SJSA1 (cell line): ENCODE measurements around the gene C6orf132. TPM values are rescaled to one million over a fixed set of nuclear protein-coding genes. Genes with fewer than 3 reads are reported as not detected.

Experiments used
- DNase-seq, 2 experiments: peaks; one replicate each; pipeline ENCODE4 v3.0.0-alpha.2; 2015 to 2020; ENCODE audit warnings: low spot score in 2 of 2, low read depth in 1 of 2
- H3K27ac ChIP-seq: fragments of 250-450 bp; sonication (Bioruptor Pico); 2 replicates; pipeline ENCODE4 v1.5.1; 2020; ENCODE audit warnings: mild to moderate bottlenecking, moderate library complexity
- H3K27me3 ChIP-seq: fragments of 250-450 bp; sonication (Bioruptor Pico); replicated peaks from 2 replicates; pipeline ENCODE4 v1.5.1; 2020; ENCODE audit warnings: mild to moderate bottlenecking, moderate library complexity
- H3K36me3 ChIP-seq: fragments of 250-450 bp; sonication (Bioruptor Pico); 2 replicates; pipeline ENCODE4 v1.5.1; 2020; ENCODE audit warnings: mild to moderate bottlenecking
- H3K4me1 ChIP-seq: fragments of 250-450 bp; sonication (Bioruptor Pico); replicated peaks from 2 replicates; pipeline ENCODE4 v1.6.1; 2021; ENCODE audit warnings: mild to moderate bottlenecking
- H3K4me3 ChIP-seq: fragments of 250-450 bp; sonication (Bioruptor Pico); 2 replicates; pipeline ENCODE4 v1.5.1; 2020; ENCODE audit warnings: mild to moderate bottlenecking
- H3K9me3 ChIP-seq: fragments of 250-450 bp; sonication (Bioruptor Pico); replicated peaks from 2 replicates; pipeline ENCODE4 v1.5.1; 2020; ENCODE audit warnings: mild to moderate bottlenecking
- total RNA-seq: library from RNA; depleted of rRNA; stranded (reverse); fragments of >200 nt; shearing (Covaris generic); gene quantifications from 2 replicates; pipeline ENCODE4 v1.2.3, GENCODE V29; 2014

Gene C6orf132
- total RNA-seq, 1 experiment from 2014 or later: not detected

DNA sequence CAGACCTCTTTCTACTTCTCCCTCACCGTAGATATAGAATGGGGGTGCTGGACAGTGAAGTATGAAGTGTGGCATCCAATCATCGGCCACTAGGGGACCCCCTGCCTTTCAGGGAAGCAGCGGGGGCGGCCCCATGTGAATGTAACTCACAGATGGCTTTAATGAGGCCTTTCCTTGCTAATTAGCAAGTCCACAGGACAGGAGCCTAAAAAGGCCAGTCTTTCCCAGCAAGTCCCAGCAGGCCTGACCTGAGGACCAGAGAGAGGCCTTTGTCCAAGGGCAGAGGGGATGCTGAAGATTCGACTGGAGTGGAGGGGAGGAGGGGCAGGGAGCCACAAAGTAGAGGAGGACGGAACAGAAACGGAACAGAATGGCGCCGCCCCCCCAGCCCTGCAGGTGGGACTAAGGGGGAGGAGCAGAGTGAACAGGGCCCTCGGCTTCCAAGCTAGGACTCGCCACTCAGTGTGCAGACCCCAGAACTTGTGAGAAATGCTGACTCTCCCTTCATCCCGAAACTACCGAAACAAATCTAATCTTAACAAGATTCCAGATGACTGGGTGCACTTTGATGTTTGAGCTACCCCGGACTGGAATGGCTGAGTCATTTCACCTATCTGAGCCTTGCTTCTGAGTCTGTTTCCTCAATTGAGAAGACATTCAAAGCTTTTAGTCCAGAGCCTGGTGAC, 5.8 kb downstream of the C6orf132 start:
- peak in 1 of 2 experiments; percentile 50 for DNase-seq
- Histone ChIP-seq H3K4me3 (no peak overlapping the region), H3K36me3 (no peaks in the 10 kb centered on the region), H3K27me3 (no peaks in the 10 kb centered on the region), H3K9me3 (no peaks in the 10 kb centered on the region), H3K4me1 (peaks cover 19% of the 10 kb centered on the region), H3K27ac (peak overlapping the region; percentile 55; the same call in 1 of the 2 replicates)

DNA sequence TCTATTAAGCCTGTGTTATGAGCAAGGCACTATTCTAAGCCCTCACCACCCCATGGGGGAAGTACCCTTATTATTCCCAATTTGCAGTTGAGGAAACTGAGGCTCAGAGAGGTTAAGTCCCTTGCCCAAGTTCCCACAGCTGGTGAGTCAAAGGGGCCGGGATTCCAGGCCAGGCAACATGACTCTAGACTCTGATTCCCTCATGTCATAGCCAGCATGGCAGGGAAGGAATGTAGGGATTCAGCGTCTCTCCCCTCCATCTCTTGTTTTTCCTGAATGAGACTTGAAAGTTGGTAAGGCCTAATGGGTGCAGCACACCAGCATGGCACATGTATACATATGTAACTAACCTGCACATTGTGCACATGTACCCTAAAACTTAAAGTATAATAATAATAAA, 6.7 kb downstream of the C6orf132 start:
- H3K4me3 ChIP-seq: no peak overlapping the region
- peaks cover 25% of the 10 kb centered on the region for H3K4me1 ChIP-seq
- no peak overlapping the region for H3K27ac ChIP-seq
- no peaks in the 10 kb centered on the region for H3K27me3 ChIP-seq
- no peaks in the 10 kb centered on the region for H3K9me3 ChIP-seq
- H3K36me3 ChIP-seq: no peaks in the 10 kb centered on the region
- DNase-seq: no peak

DNA sequence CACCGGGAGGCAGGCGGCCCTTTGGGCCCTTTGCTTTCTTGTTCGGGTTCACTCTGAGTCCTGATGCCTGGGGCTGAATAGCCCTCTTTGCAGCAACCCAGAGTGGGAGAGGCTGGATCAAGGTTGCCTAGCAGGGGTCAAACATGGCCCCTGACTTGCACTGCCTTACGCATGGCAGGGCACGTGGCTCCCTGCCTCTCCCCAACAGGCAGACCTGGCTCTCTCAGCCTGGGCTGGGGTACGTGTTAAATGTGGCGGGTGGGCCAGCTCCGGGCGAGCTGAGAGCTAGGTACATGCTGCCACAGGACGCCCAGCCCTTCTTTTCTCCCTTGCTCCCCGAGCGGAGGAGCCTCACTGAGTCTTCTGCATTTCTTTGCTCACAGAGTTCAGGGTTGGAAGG, 7.3 kb downstream of the C6orf132 start:
- H3K36me3 ChIP-seq: no peaks in the 10 kb centered on the region
- H3K27ac ChIP-seq: no peak overlapping the region
- DNase-seq: peak in 1 of 2 experiments; percentile 38
- no peaks in the 10 kb centered on the region for H3K9me3 ChIP-seq
- H3K27me3 ChIP-seq: no peaks in the 10 kb centered on the region
- no peak overlapping the region for H3K4me3 ChIP-seq
- peaks cover 23% of the 10 kb centered on the region for H3K4me1 ChIP-seq

DNA sequence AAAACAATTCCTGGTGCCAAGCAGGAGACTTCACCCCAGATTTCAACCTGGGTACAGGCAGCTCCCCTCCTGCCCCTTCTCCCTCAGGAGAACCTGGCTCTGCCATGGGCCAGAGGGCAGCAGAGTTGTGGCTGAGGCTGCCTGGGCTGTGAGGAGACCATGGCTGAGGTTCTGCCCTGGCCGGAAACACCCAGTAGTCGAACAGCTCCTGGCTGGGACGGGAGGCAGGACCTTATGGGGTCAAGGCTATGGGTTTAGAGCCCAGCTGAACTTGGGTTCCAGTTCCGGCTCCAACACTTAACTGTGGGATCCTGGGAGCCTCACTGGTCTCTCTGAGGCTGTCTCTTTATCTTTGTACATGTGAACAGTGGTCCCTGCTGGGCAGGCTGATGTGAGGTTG, 8.5 kb downstream of the C6orf132 start:
- no peaks in the 10 kb centered on the region for H3K36me3 ChIP-seq
- H3K27ac ChIP-seq: no peak overlapping the region

DNA sequence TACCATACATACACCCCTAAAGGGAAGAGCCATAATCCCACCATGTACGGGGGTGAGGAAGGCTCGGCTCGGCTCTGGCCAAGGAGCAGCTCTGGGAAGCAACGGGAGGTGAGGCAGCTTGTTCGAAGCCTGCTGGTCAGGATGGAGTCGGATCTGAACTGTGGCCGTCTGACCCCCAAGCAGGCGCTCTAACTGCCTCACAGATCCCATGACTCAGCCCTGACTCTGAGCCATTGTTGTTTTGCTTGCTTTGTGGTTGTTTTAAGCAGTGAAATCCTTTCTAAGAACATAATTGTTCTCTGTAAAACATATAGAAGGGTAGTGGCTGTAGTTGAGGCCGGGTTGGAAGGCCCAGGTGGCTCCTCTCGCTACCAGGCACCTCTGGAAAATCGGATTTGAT, 10.9 kb downstream of the C6orf132 start:
- peaks cover 11% of the 10 kb centered on the region for H3K4me1 ChIP-seq
- peak; percentile 79 for DNase-seq
- H3K27ac ChIP-seq: peak overlapping the region; percentile 23
- H3K27me3 ChIP-seq: no peaks in the 10 kb centered on the region
- no peak overlapping the region for H3K4me3 ChIP-seq
- H3K9me3 ChIP-seq: no peaks in the 10 kb centered on the region
- no peaks in the 10 kb centered on the region for H3K36me3 ChIP-seq

More for the DNA sequence above, 8.5 kb downstream of the C6orf132 start:
- Histone ChIP-seq H3K9me3 (no peaks in the 10 kb centered on the region), H3K4me3 (no peak overlapping the region), H3K27me3 (no peaks in the 10 kb centered on the region), H3K4me1 (peaks cover 21% of the 10 kb centered on the region)
- DNase-seq: peak in 1 of 2 experiments; percentile 24

DNA sequence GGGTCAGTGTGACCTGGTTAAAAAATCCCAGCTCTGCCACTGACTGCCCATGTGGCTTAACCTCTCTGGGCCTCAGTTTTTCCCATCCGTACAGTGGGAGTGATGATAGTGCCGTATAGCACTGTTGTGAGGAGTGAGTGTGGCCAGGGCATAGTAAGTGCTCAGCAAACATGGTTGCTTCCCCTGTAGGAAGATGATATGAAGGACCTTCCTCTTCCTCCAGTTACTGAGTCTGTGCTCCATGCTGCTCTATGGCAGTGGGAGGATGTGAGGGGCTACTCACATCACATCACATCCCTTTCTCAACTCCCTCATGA, 13.1 kb downstream of the C6orf132 start:
- no peak overlapping the region for H3K4me3 ChIP-seq
- H3K27me3 ChIP-seq: no peaks in the 10 kb centered on the region
- no peak overlapping the region for H3K27ac ChIP-seq
- H3K4me1 ChIP-seq: peaks cover 10% of the 10 kb centered on the region
- H3K9me3 ChIP-seq: no peaks in the 10 kb centered on the region
- no peak for DNase-seq
- H3K36me3 ChIP-seq: no peaks in the 10 kb centered on the region

DNA sequence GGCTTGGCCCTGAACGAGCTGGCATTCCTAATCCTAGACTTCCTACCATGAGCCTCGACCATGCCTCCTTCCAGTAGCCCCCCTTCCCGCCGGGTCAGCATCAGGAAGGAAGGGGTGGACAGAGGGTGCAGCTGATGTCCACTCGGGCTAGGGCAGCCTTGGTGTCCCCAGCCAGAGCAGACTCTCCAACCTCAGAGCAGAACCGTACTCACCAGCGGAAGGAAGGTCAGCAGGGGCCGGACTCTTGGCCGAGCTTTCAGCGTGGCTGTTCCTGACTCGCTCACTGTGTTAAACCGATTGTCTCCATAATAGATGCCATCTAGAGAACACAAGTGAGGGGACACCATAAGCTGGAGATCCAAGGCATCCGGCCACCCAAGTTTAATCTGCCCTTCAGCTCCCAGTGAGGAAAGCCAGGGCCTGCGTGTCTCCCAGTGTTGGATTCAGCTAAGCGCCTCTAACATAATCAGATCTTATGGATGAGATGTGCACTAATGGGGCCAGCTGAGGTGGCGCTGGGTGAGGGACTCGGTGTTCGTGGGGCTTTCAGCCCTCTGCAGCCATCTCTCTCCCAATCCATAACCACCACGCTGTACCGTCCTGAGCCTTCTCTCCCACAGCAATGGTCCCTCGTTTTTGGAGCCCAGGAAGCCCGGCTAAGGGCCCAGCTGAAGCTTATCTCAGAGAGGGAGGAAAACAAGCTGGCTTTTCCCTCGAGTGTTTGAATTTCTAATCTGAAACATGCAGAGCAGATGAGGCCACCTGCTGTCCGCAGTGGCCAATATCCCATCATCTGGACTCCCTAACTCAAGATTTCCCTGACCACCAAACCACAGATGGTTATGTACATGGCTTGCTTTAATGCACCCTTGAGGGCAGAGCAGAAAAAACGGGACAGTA, 13.7 kb downstream of the C6orf132 start:
- H3K27me3 ChIP-seq: no peaks in the 10 kb centered on the region
- H3K36me3 ChIP-seq: no peaks in the 10 kb centered on the region
- H3K27ac ChIP-seq: no peak overlapping the region
- no peak for DNase-seq
- H3K4me1 ChIP-seq: peaks cover 10% of the 10 kb centered on the region
- no peaks in the 10 kb centered on the region for H3K9me3 ChIP-seq
- H3K4me3 ChIP-seq: no peak overlapping the region

DNA sequence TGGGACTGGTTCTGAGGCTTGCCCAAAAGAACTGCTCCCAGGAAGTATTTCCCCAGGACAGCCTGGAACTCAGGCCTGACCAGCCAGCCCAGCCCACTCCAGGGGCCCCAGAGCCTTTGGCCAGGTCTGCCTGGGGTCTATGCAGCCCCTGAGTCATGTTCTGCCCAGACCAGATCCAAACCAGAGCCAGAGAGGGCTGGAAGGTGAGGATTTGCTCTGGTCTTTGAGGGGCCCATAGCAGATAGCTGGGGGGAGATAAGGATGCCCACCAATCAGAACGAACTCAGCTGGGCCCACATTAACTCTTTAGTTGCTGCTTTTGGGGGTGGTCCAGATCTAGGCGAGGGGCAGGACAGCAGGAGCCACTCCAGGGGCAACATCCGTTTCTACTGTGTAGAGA, 16.8 kb downstream of the C6orf132 start:
- H3K36me3 ChIP-seq: no peaks in the 10 kb centered on the region
- H3K4me1 ChIP-seq: no peaks in the 10 kb centered on the region
- DNase-seq: no peak
- H3K27ac ChIP-seq: no peak overlapping the region
- H3K4me3 ChIP-seq: no peak overlapping the region
- no peaks in the 10 kb centered on the region for H3K9me3 ChIP-seq
- H3K27me3 ChIP-seq: no peaks in the 10 kb centered on the region

DNA sequence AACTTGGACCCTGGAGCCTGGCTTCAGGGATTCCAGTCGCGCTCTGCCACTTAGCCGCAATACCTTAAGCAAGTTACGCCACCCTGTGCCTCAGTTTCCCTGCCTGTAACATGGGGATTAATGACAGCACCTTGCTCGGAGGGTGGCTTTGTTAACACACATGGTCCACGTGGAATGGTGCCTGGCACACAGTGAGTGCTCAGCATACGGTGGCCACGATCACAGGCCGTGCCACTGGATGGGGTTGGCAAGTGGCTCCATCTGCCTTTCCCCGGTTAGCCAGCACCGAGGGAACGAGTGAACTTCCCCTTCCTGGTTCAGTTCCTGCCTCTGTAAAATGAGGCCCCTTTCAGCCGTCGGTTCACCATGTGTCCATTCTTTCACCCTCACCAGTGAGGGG, 17.2 kb downstream of the C6orf132 start:
- H3K4me1 ChIP-seq: no peaks in the 10 kb centered on the region
- DNase-seq: no peak
- H3K27me3 ChIP-seq: no peaks in the 10 kb centered on the region
- H3K4me3 ChIP-seq: no peak overlapping the region
- H3K27ac ChIP-seq: no peak overlapping the region
- H3K9me3 ChIP-seq: no peaks in the 10 kb centered on the region
- no peaks in the 10 kb centered on the region for H3K36me3 ChIP-seq

DNA sequence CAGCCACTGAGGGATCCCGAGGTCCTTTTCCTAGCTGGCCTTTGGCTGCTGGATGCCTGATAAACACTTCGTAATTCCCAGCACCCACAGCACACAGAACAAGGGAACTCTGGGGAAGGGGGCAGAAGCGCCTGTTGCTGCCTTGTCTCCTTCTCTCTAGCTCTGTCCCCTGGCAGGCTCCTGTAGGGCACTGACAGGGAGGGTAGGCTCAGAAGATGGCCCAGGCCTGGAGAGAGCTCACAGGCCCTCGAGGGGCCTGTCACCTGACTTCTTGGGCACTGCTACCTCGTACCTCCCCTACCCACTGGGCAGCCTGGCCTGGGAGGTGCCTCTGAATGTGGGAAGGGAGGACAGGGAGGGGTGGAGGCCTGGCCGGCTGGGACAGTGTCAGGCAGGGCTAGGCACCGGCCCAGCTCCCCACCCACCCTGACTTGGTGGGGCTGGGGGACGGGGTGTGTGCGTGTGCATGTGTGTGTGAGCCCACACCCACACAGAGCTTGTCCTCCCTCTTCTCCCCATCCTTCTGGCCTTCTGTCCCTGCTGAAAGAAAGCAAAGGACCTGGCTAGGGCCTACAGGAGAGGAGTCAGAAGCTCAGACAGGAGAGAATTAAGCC, 18.1 kb downstream of the C6orf132 start:
- no peak overlapping the region for H3K4me3 ChIP-seq
- no peak for DNase-seq
- no peaks in the 10 kb centered on the region for H3K9me3 ChIP-seq
- H3K36me3 ChIP-seq: no peaks in the 10 kb centered on the region
- no peak overlapping the region for H3K27ac ChIP-seq
- H3K4me1 ChIP-seq: no peaks in the 10 kb centered on the region
- no peaks in the 10 kb centered on the region for H3K27me3 ChIP-seq

DNA sequence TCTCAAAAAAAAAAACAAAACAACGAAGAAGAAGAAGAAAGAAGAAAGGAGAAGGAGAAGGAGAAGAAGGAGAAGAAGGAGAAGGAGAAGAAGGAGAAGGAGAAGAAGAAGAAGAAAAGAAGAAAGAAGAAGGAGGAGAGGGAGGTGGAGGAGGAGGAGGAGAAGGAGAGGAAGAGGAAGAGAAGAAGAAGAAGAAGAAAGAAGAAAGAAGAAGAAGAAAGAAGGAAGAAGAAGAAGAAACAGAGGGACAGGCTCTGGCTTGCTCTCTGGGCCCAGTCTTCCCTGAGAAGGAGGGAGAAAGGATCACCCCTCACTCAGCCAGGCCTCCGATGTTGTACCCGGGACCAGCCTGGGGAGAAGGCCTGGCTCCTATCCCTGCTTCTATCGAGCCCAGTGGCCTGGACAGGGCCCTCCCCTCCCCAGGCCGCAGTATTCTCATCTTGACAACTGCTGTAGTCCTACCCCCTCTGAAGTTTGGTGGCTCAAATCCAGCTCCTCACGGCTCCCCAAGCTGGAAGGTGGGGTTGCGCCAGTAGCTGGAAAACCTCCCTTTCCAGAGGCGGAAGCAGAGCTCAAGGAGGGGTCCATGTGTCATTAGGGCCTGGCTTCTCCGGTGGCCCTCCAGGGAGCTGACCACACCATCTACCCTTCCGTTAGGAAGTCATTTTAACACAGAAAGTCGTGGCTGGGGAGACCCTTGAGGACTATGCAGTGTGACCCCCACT, 18.9 kb downstream of the C6orf132 start:
- Histone ChIP-seq H3K36me3 (no peaks in the 10 kb centered on the region), H3K27me3 (no peaks in the 10 kb centered on the region), H3K9me3 (no peaks in the 10 kb centered on the region), H3K27ac (no peak overlapping the region), H3K4me1 (no peaks in the 10 kb centered on the region), H3K4me3 (no peak overlapping the region)
- no peak for DNase-seq

DNA sequence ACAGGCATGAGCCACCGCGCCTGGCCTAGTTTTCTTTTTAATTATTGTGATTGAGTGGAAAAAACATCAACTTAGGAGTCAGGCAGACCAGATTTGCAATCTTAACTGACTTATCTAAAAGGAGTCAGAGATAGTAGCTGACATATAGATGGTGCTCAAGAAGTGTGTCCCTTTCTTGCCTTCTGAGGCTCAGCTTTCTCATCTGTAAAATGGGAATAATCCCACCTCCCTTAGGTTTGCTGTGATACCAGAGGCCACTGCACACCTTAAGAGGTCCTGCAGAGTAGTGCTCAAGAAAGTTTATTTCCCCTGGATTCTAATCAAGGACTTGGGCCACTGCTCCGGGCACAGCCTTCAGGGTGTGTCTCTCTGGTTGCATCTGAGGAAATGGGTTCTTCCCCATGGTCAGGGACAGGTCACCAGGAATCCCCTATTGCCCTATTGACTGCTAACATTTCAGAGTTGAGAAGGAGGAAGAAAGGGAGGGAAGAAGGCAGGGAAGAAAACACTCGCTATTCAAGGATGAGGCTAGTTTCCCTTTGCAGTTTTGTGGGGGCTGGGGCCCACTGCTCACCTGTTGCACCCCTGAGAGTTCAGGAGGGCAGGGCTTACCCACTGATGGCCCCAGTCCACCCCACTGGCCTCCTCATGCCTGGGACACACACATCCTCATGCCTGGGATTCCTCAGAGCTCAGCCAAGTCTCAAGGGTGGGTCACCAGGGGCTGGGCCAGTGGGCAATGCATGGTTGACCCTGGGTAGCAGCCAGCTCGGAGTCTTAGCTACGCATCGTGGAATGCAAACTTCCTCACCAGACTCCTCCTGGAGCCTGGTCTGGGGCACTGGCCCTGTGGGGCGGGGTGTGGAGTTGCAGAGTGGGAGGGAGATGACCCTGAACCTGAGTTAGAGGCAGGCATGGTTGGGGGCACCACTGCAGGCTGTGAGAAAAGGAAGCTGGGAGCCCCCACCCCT, 21.2 kb downstream of the C6orf132 start:
- no peak overlapping the region for H3K27ac ChIP-seq
- H3K9me3 ChIP-seq: no peaks in the 10 kb centered on the region
- H3K36me3 ChIP-seq: no peaks in the 10 kb centered on the region
- no peak for DNase-seq
- H3K4me3 ChIP-seq: no peak overlapping the region
- no peaks in the 10 kb centered on the region for H3K27me3 ChIP-seq
- H3K4me1 ChIP-seq: no peaks in the 10 kb centered on the region
